Lower leg skin (tissue), 3 donors: ENCODE data around the gene MCOLN1.

Experiments used
- CTCF ChIP-seq, 3 donors: fragments of 450-650 bp; IDR thresholded peaks; one replicate each; pipeline ENCODE4 v1.5.1; 2016; ENCODE audit warnings: antibody characterized with exemption in 3 of 3, mild to moderate bottlenecking in 3 of 3, moderate library complexity in 2 of 3
- POLR2A ChIP-seq, 2 donors: fragments of 450-650 bp; IDR thresholded peaks; one replicate each; pipeline ENCODE4 v1.6.1; 2016 to 2017; ENCODE audit warnings: antibody characterized with exemption in 2 of 2, mild to moderate bottlenecking in 1 of 2, moderate library complexity in 1 of 2

GRCh38 chr19:7534531-7535046, 12.2 kb downstream of the MCOLN1 start:
- no peak for TF ChIP-seq CTCF (IDR thresholded peaks at IDR 0.05)
- TF ChIP-seq POLR2A (IDR thresholded peaks at IDR 0.05) = no peak
